SU-DHL-6 (cell line): ENCODE measurements around the gene SNED1.

Experiments used
- H2AFZ ChIP-seq: fragments of 200-600 bp; sonication (generic); 2 replicates; pipeline ENCODE4 v1.6.1; 2014; ENCODE audit warnings: low read depth, mild to moderate bottlenecking, moderate library complexity, mixed read lengths, antibody characterized with exemption, low read length; ENCODE audit not compliant: severe bottlenecking
- H3F3A ChIP-seq: fragments of 200-600 bp; shearing (Covaris generic); 2 replicates; pipeline ENCODE4 v1.6.0; 2016; ENCODE audit warnings: antibody characterized with exemption, mild to moderate bottlenecking; ENCODE audit not compliant: insufficient read depth
- H3K27ac ChIP-seq: fragments of 200-600 bp; sonication (generic); 2 replicates; pipeline ENCODE4 v1.5.1; 2016; ENCODE audit warnings: low read depth, mild to moderate bottlenecking, low read length, moderate library complexity, mixed read lengths
- H3K27me3 ChIP-seq: fragments of 200-600 bp; sonication (generic), shearing (Covaris generic); 2 replicates; pipeline ENCODE4 v1.6.0; 2014; ENCODE audit warnings: mild to moderate bottlenecking, low read length
- H3K36me3 ChIP-seq: fragments of 200-600 bp; sonication (generic); 2 replicates; pipeline ENCODE4 v1.6.1; 2014; ENCODE audit warnings: mild to moderate bottlenecking, low read length, mixed read lengths
- H3K4me2 ChIP-seq: fragments of 300-600, 200-600 bp; shearing (Covaris generic), sonication (generic); 2 replicates; pipeline ENCODE4 v1.6.0; 2014; ENCODE audit warnings: low read length, low read depth, mild to moderate bottlenecking; ENCODE audit not compliant: poor library complexity, severe bottlenecking
- H3K4me3 ChIP-seq: fragments of 200-600 bp; sonication (generic); 2 replicates; pipeline ENCODE4 v1.5.1; 2014; ENCODE audit warnings: antibody characterized with exemption, low read length, mild to moderate bottlenecking, mixed read lengths; ENCODE audit not compliant: insufficient read depth, poor library complexity, severe bottlenecking
- H3K79me2 ChIP-seq: fragments of 200-600 bp; sonication (generic); 2 replicates; pipeline ENCODE4 v1.6.1; 2014; ENCODE audit warnings: mild to moderate bottlenecking, low read length, moderate library complexity; ENCODE audit not compliant: insufficient read depth
- H3K9ac ChIP-seq: fragments of 200-600 bp; sonication (generic); 2 replicates; pipeline ENCODE4 v1.7.0; 2014; ENCODE audit warnings: mild to moderate bottlenecking, low read length
- H3K9me2 ChIP-seq: fragments of 200-600 bp; sonication (generic); replicated peaks from 2 replicates; pipeline ENCODE4 v1.6.1; 2014; ENCODE audit warnings: low read length; ENCODE audit not compliant: insufficient read depth
- H3K9me3 ChIP-seq: fragments of 200-600 bp; sonication (generic); 2 replicates; pipeline ENCODE4 v1.6.1; 2014; ENCODE audit warnings: low read length, mixed read lengths; ENCODE audit not compliant: insufficient read depth
- H4K20me1 ChIP-seq: fragments of 200-600 bp; sonication (generic); 2 replicates; pipeline ENCODE4 v1.6.1; 2014; ENCODE audit warnings: low read depth, mild to moderate bottlenecking, antibody characterized with exemption, low read length, moderate library complexity, mixed read lengths
- EZH2phosphoT487 ChIP-seq: fragments of 200-600 bp; sonication (generic), shearing (Covaris generic); conservative IDR thresholded peaks from 2 replicates; pipeline ENCODE4 v1.6.1; 2018; ENCODE audit warnings: mild to moderate bottlenecking, antibody characterized with exemption, low read length, moderate library complexity, mixed read lengths
- TF ChIP-seq, protein P1 (sequence below): fragments of 200-600 bp; sonication (generic); IDR thresholded peaks from one replicate; pipeline ENCODE4 v1.5.1; 2017; ENCODE audit warnings: antibody characterized with exemption, mild to moderate bottlenecking, low read length, moderate library complexity; ENCODE audit not compliant: insufficient read depth, poor library complexity, severe bottlenecking

The SNED1 gene

GRCh38 chr2:240951045-240951594 lies 47.3 kb upstream of the SNED1 start:
- H3K9me3 ChIP-seq, result no peaks in the 10 kb centered on the region
- no peaks in the 10 kb centered on the region for H3K27me3 ChIP-seq
- no peaks in the 10 kb centered on the region for H3K36me3 ChIP-seq
- no peak overlapping the region for H2AFZ ChIP-seq
- H3F3A ChIP-seq, result no peaks in the 10 kb centered on the region
- no peak overlapping the region for H3K4me2 ChIP-seq
- no peak overlapping the region for H3K27ac ChIP-seq
- no peaks in the 10 kb centered on the region for H3K9me2 ChIP-seq
- H3K4me3 ChIP-seq, result no peak overlapping the region
- TF ChIP-seq, protein P1, sequence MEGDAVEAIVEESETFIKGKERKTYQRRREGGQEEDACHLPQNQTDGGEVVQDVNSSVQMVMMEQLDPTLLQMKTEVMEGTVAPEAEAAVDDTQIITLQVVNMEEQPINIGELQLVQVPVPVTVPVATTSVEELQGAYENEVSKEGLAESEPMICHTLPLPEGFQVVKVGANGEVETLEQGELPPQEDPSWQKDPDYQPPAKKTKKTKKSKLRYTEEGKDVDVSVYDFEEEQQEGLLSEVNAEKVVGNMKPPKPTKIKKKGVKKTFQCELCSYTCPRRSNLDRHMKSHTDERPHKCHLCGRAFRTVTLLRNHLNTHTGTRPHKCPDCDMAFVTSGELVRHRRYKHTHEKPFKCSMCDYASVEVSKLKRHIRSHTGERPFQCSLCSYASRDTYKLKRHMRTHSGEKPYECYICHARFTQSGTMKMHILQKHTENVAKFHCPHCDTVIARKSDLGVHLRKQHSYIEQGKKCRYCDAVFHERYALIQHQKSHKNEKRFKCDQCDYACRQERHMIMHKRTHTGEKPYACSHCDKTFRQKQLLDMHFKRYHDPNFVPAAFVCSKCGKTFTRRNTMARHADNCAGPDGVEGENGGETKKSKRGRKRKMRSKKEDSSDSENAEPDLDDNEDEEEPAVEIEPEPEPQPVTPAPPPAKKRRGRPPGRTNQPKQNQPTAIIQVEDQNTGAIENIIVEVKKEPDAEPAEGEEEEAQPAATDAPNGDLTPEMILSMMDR, result no peak
- no peak for TF ChIP-seq EZH2phosphoT487
- no peak overlapping the region for H3K9ac ChIP-seq
- no peaks in the 10 kb centered on the region for H3K79me2 ChIP-seq
- no peaks in the 10 kb centered on the region for H4K20me1 ChIP-seq

DNA sequence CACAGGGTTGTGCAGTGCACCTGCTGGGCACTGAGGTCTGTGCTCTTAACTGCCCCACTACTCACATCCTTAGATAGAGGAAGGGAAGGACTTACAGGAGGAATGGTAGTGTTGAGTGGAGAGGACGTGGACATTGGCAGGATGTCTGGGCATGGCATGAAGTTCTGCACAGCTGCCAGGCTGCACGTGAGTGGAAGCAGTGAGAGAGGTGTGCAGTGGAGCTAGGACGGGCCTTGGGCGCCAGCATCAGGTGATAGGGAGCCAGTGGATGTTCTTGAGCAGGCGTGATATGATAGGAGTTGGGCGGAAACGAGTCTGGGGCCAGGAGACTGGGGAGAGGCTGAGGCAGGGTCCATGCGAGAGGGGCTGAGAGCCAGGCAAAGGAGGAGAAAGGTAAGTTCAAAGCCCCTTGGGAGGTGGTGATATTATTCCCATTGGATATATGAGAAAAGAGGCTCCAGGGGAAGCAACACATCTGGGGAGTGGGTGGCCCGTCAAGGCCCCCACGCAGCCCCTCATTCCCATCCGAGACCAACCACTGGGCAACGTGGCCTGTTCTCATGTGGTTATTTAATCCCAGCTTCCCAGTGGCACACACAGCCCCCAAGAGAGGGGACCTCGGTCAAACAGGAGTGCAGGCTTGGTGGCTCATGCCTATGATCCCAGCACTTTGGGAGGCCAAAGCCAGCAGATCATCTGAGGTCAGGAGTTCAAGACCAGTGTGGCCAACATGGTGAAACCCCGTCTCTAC lies 45.7 kb upstream of the SNED1 start:
- H3K27me3 ChIP-seq, result no peaks in the 10 kb centered on the region
- no peaks in the 10 kb centered on the region for H3K79me2 ChIP-seq
- H3K4me3 ChIP-seq, result no peak overlapping the region
- no peaks in the 10 kb centered on the region for H4K20me1 ChIP-seq
- no peak overlapping the region for H2AFZ ChIP-seq
- no peaks in the 10 kb centered on the region for H3K36me3 ChIP-seq
- H3K9me3 ChIP-seq, result no peaks in the 10 kb centered on the region
- H3K9ac ChIP-seq, result no peak overlapping the region
- no peaks in the 10 kb centered on the region for H3K9me2 ChIP-seq
- no peak overlapping the region for H3K27ac ChIP-seq
- TF ChIP-seq EZH2phosphoT487, result no peak
- H3K4me2 ChIP-seq, result no peak overlapping the region
- no peaks in the 10 kb centered on the region for H3F3A ChIP-seq

DNA sequence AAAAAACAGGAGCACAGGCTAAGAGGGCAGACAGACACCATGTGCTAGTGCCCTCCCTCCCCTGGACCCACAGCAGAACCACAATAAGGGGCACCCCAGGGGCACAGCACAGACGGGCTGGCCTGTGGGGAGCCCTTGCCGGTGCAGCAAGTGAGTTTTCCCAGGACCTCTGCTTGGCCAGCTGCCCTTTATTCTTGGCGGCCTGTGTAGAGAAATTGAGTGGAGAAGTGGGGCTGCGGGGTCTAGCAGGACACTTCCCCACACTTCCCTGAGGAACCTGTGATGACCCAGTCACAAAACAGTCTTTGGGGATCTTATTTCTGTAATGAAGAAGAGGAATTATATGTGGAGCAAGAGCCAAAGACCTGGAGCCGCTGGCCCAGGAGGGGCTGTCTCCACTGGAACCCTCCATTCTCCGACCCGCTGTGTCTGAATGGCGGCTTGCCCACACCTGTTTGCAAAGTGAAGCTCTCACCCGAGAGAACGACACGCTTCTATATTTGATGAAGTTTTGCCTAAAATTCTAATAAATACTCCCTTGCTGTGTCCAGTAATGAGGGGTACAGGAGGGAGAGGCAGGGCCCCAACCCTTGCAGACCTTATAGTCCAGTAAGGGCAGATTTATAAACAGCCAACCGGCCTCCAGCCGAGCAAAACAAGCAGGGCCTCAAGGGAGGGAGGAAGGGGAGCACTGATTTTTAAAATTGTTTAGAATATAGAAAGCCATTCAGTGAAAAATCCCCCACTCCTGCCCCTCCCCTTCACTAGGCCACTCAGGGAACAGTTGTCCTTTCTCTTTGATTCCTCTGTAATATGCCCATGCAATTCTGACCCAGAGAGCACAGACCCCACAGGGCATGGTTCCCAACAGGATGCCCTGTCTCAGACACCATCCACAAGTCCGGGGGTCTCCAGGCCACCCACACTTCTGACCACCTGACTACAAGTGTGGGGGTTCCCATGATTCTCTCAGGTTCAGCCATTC lies 44.7 kb upstream of the SNED1 start:
- Histone ChIP-seq H4K20me1 (no peaks in the 10 kb centered on the region), H2AFZ (no peak overlapping the region), H3K4me2 (no peak overlapping the region), H3K9me3 (no peaks in the 10 kb centered on the region), H3K9me2 (no peaks in the 10 kb centered on the region), H3K4me3 (no peak overlapping the region), H3K9ac (no peak overlapping the region), H3K27me3 (no peaks in the 10 kb centered on the region), H3K79me2 (no peaks in the 10 kb centered on the region), H3F3A (no peaks in the 10 kb centered on the region), H3K36me3 (no peaks in the 10 kb centered on the region), H3K27ac (no peak overlapping the region)
- no peak for TF ChIP-seq EZH2phosphoT487
- TF ChIP-seq, protein P1, result no peak
